IPS-15b (cell line): Measurements from ENCODE around the gene BRSK2.

ENCODE experiments used
- H3K27me3 ChIP-seq: one replicate; pipeline ENCODE4 v1.6.1; 2013; ENCODE audit warnings: low read length; ENCODE audit not compliant: control insufficient read depth, insufficient read depth
- H3K36me3 ChIP-seq: one replicate; pipeline ENCODE4 v1.6.1; 2013; ENCODE audit warnings: low read length; ENCODE audit not compliant: control insufficient read depth, insufficient read depth
- H3K4me1 ChIP-seq: one replicate; pipeline ENCODE4 v1.6.1; 2013; ENCODE audit warnings: mild to moderate bottlenecking, low read length; ENCODE audit not compliant: control insufficient read depth, insufficient read depth
- H3K4me3 ChIP-seq: one replicate; pipeline ENCODE4 v1.5.1; 2013; ENCODE audit warnings: low read depth, low read length
- H3K9ac ChIP-seq: one replicate; pipeline ENCODE4 v1.6.1; 2013; ENCODE audit warnings: low read depth, mild to moderate bottlenecking, low read length
- H3K9me3 ChIP-seq: one replicate; pipeline ENCODE4 v1.6.1; 2013; ENCODE audit warnings: mild to moderate bottlenecking, low read length; ENCODE audit not compliant: control insufficient read depth, insufficient read depth

BRSK2 gene

GRCh38 chr11:1481861-1482441, 92.2 kb downstream of the BRSK2 start:
- H3K36me3 ChIP-seq, result peaks cover 12% of the 10 kb centered on the region
- H3K9me3 ChIP-seq, result no peaks in the 10 kb centered on the region
- H3K9ac ChIP-seq, result no peak overlapping the region
- no peaks in the 10 kb centered on the region for H3K4me1 ChIP-seq
- H3K27me3 ChIP-seq, result no peaks in the 10 kb centered on the region
- H3K4me3 ChIP-seq, result no peak overlapping the region

DNA sequence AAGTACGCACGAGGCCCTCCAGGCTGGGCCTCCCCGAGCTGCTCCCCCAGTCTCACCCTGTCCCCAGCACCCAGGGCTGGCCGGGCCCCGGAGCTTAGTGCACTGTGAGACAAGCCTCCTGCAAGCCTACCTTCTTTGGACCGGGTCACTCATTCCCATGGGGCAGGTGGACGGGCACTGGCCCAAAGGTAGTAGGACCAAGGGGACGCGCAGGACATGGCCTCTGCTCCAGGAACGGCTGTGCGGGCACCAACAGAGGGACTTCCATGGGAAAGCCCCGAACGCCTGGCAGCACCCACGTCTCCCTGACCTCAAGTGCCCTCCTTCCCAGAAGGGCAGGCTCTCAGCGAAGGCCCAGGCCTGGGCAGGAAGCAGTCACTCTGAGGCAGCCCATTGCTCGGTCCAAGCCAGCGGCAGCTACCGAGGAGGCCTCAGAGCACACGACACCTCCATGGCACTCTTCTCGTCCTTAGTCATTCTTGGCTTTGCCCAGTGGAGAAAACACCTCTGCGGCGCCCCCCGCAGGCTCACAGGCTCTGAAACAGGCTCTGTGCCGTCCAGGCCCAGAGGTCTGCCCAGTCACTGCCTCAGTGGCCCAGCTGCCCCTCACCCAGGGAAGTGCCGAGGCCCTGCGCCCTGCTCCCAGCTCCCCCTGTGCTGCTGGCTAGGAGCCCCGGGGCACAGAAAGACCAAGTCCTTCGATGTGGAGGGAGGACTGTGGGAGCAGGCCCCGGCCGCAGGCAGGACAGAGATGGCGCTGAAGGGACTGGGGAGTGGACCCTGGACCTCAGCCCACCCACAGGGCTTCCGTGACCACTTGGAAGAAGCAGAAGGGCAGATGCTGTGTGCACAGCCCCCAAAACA, 93.1 kb downstream of the BRSK2 start:
- H3K4me3 ChIP-seq, result no peak overlapping the region
- peaks cover 12% of the 10 kb centered on the region for H3K36me3 ChIP-seq
- no peaks in the 10 kb centered on the region for H3K4me1 ChIP-seq
- no peak overlapping the region for H3K9ac ChIP-seq
- H3K27me3 ChIP-seq, result no peaks in the 10 kb centered on the region
- no peaks in the 10 kb centered on the region for H3K9me3 ChIP-seq

DNA sequence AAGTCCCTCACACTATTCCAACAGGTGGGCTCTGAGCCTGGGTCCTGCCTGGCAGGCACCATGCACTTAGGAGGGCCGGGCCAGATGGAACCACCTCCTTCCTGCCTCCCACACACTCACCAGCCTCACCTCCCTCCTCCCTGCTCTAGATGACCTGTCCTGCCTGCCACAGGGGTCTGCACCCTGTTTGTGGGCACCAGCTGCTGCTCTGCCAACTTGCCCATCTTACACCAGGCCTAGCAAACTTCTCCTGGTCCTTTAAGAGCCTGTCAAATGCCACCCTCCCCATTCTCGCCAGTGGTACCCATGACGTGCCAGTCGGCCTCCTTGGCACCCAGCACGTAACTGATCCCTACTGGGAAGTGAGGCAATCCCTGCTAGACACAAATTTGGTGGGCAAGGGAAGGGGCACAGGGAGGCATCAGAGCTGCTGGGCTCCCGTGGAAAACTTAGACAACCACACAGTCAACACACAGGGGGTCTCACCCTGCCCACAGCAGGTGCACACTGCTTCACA, 93.8 kb downstream of the BRSK2 start:
- H3K9me3 ChIP-seq, result no peaks in the 10 kb centered on the region
- no peaks in the 10 kb centered on the region for H3K27me3 ChIP-seq
- no peaks in the 10 kb centered on the region for H3K4me1 ChIP-seq
- H3K36me3 ChIP-seq, result peaks cover 12% of the 10 kb centered on the region
- H3K4me3 ChIP-seq, result no peak overlapping the region
- no peak overlapping the region for H3K9ac ChIP-seq

DNA sequence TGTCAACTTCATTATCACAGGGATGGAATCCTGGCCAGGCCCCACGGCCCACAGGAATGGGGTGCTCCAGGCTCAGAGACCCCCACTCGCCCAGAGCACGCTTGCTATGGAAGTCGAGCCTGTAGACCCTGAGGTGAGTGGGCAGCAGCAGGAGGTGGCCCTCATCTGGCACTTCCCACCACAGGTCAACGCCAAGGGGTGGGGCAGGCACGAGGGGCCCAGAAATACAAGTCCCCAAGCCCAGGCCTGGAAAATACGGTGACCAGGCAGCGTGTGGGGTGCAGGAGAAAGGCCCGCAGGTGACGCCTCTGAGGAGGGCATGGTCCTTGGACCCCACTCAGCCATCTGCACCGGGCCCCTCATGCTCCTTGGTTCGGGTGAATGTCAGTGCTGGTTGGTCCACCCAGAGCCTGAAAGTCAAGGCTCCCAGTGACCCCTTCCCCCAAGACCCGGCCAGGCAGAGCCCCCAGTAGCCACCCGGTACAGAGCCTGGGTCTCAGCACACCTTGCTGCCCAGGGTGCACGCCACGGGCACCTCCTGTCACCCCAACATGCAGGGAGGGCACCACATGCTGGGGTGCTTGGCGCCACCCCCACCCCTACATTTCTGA, 94.4 kb downstream of the BRSK2 start:
- no peak overlapping the region for H3K4me3 ChIP-seq
- no peaks in the 10 kb centered on the region for H3K9me3 ChIP-seq
- H3K27me3 ChIP-seq, result no peaks in the 10 kb centered on the region
- H3K36me3 ChIP-seq, result peaks cover 7% of the 10 kb centered on the region
- H3K4me1 ChIP-seq, result no peaks in the 10 kb centered on the region
- no peak overlapping the region for H3K9ac ChIP-seq

DNA sequence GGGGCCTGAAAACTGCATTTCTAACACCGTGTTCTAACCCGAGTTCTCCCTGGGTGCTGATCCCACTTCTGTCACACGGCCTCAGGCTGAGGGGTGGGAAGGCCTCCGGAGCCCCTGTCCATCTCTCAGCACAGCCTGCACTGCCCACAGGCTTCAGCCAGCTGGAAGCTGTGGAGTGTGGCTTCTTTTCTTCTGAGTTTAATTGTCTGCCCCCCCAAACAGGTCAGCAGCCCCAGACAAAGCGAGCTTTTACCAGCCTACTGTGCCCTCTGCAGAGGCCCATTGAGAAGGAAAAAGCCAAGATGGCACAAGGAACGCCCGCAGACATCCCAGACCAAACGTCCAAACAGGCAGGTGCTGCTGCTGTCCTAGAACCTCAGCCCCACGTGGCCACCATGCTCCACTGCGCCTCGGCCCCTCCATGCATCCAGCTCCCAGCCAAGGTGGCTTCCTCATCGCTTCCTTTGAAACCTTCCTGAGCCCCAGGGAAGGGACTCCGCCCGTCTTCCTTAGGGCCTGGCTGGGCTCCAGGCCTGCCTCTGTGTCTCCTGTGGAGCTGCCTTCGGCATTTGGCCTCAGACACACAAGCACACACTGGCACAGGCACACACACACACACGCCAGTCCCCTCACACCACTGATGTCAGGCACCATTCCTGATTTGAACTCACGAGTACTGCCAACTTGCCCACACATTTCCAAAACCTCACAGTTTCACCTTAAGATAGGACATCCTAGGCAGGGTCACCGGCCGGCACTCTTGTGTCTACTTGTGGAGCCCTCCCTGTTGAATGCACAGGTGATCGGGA, 95.2 kb downstream of the BRSK2 start:
- no peaks in the 10 kb centered on the region for H3K36me3 ChIP-seq
- H3K27me3 ChIP-seq, result no peaks in the 10 kb centered on the region
- no peak overlapping the region for H3K9ac ChIP-seq
- H3K4me3 ChIP-seq, result no peak overlapping the region
- H3K4me1 ChIP-seq, result no peaks in the 10 kb centered on the region
- H3K9me3 ChIP-seq, result no peaks in the 10 kb centered on the region

- Histone ChIP-seq H3K36me3 (no peaks in the 10 kb centered on the region), H3K9me3 (no peaks in the 10 kb centered on the region), H3K4me3 (no peak overlapping the region), H3K27me3 (no peaks in the 10 kb centered on the region), H3K4me1 (no peaks in the 10 kb centered on the region), H3K9ac (no peak overlapping the region)
Measured at GRCh38 chr11:1485504-1485885, 95.8 kb downstream of the BRSK2 start.

GRCh38 chr11:1486054-1486825, 96.5 kb downstream of the BRSK2 start, which contains the start of gene MOB2:
TSS of gene MOB2 (minus strand) at chr11:1486779. CDS start at chr11:1486556, 223 bp downstream.
- Histone ChIP-seq H3K9me3 (no peaks in the 10 kb centered on the region), H3K4me3 (no peak within 1 kb of the TSS), H3K9ac (no peak within 1 kb of the TSS), H3K4me1 (no peaks in the 10 kb centered on the region), H3K27me3 (no peaks in the 10 kb centered on the region), H3K36me3 (no peaks in the 10 kb centered on the region)

- Histone ChIP-seq H3K9ac (no peak overlapping the region), H3K36me3 (no peaks in the 10 kb centered on the region), H3K27me3 (no peaks in the 10 kb centered on the region), H3K4me1 (no peaks in the 10 kb centered on the region), H3K4me3 (no peak overlapping the region), H3K9me3 (no peaks in the 10 kb centered on the region)
Measured at GRCh38 chr11:1487091-1487850, 97.5 kb downstream of the BRSK2 start.

- Histone ChIP-seq H3K4me1 (no peaks in the 10 kb centered on the region), H3K4me3 (no peak overlapping the region), H3K36me3 (no peaks in the 10 kb centered on the region), H3K9me3 (no peaks in the 10 kb centered on the region), H3K9ac (no peak overlapping the region), H3K27me3 (no peaks in the 10 kb centered on the region)
Measured at GRCh38 chr11:1487851-1488574, 98.3 kb downstream of the BRSK2 start.

DNA sequence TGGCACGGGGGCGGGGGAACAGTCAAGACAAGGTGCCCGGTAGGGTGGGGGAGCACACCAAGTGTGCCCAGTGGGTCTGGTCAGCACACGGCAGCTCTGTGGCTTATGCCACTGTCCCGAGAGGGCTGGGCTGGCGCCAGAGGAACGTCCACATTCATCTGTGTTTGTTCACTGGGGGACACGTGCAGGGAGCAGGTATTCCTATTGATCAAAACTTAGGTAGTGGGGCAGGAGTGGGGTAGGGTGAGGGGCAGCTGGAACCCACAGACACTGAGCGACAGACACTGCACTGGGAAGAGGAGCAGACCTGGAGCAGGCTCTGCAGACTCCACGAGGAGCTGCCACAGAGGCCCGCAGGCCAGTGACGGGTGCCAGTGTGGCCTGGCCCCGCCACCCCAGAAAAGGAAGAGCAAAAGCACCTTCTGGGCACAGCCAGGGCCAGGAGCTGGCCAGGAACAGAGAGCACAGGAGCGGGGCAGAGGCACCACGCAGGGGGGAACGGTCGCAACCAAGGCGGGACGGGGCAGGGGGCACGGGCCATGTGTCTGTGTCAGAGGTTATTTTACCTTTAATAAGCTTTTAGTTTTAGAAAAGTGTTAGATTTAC, 98.9 kb downstream of the BRSK2 start:
- H3K9ac ChIP-seq, result no peak overlapping the region
- no peaks in the 10 kb centered on the region for H3K4me1 ChIP-seq

More for the DNA sequence above, 98.9 kb downstream of the BRSK2 start:
- Histone ChIP-seq H3K9me3 (no peaks in the 10 kb centered on the region), H3K4me3 (no peak overlapping the region), H3K36me3 (no peaks in the 10 kb centered on the region), H3K27me3 (no peaks in the 10 kb centered on the region)
